Measurements from ENCODE around the gene NCOA3. TPM values are rescaled to one million over a fixed set of nuclear protein-coding genes. Genes with fewer than 3 reads are reported as not detected.

The NCOA3 gene
- total RNA-seq, 1 experiment from 2014 or later, result 60.3 TPM

GRCh38 chr20:47647994-47648393 is 146.3 kb downstream of the NCOA3 start:
- intact Hi-C loops (cut with micrococcal nuclease; ENCODE audit: unreplicated experiment), result no loop called here
- Mint-ChIP-seq H3K9me3 (ENCODE audit: low read depth, unreplicated experiment) (no peaks in the 10 kb centered on the region), H3K4me3 (ENCODE audit: low read depth, unreplicated experiment) (no peak overlapping the region), H3K27me3 (ENCODE audit: unreplicated experiment) (no peaks in the 10 kb centered on the region), H3K27ac (ENCODE audit: unreplicated experiment) (no peak overlapping the region), H3K4me1 (ENCODE audit: low read depth, unreplicated experiment) (no peaks in the 10 kb centered on the region), H3K36me3 (ENCODE audit: insufficient read depth, unreplicated experiment) (peaks cover 70% of the 10 kb centered on the region)
- no peak for DNase-seq
- CTCF ChIA-PET, result interaction anchor here (1.0 kb wide), 1 partner anchor 77 kb away, joined by 5 read pairs; no protein-coding TSS in a partner anchor
- TF ChIP-seq CTCF (IDR thresholded peaks at IDR 0.05; ENCODE audit: unreplicated experiment), result no peak
- BruUV-seq (replicated peaks), result no TSS peak

GRCh38 chr20:47648943-47649342 is 147.3 kb downstream of the NCOA3 start:
- Mint-ChIP-seq H3K36me3 (ENCODE audit: insufficient read depth, unreplicated experiment) (peaks cover 72% of the 10 kb centered on the region), H3K4me3 (ENCODE audit: low read depth, unreplicated experiment) (no peak overlapping the region), H3K9me3 (ENCODE audit: low read depth, unreplicated experiment) (no peaks in the 10 kb centered on the region), H3K4me1 (ENCODE audit: low read depth, unreplicated experiment) (no peaks in the 10 kb centered on the region), H3K27ac (ENCODE audit: unreplicated experiment) (no peak overlapping the region), H3K27me3 (ENCODE audit: unreplicated experiment) (no peaks in the 10 kb centered on the region)
- CTCF ChIA-PET, result interaction anchor here (0.6 to 1.0 kb wide), 2 partner anchors 78 to 261 kb away, joined by 5 to 6 read pairs; no protein-coding TSS in a partner anchor
- TF ChIP-seq CTCF (IDR thresholded peaks at IDR 0.05; ENCODE audit: unreplicated experiment), result no peak
- intact Hi-C loops (cut with micrococcal nuclease; ENCODE audit: unreplicated experiment), result no loop called here
- DNase-seq, result no peak
- BruUV-seq (replicated peaks), result no TSS peak

GRCh38 chr20:47652301-47652700 is 150.6 kb downstream of the NCOA3 start:
- H3K27me3 Mint-ChIP-seq (ENCODE audit: unreplicated experiment), result no peaks in the 10 kb centered on the region
- H3K4me3 Mint-ChIP-seq (ENCODE audit: low read depth, unreplicated experiment), result no peak overlapping the region
- CTCF ChIA-PET, result no interaction called here
- DNase-seq, result no peak
- H3K36me3 Mint-ChIP-seq (ENCODE audit: insufficient read depth, unreplicated experiment), result peaks cover 67% of the 10 kb centered on the region
- no TSS peak for BruUV-seq (replicated peaks)
- no peaks in the 10 kb centered on the region for H3K4me1 Mint-ChIP-seq (ENCODE audit: low read depth, unreplicated experiment)
- no peak for TF ChIP-seq CTCF (IDR thresholded peaks at IDR 0.05; ENCODE audit: unreplicated experiment)
- H3K9me3 Mint-ChIP-seq (ENCODE audit: low read depth, unreplicated experiment), result no peaks in the 10 kb centered on the region
- intact Hi-C loops (cut with micrococcal nuclease; ENCODE audit: unreplicated experiment), result no loop called here
- no peak overlapping the region for H3K27ac Mint-ChIP-seq (ENCODE audit: unreplicated experiment)

GRCh38 chr20:47652794-47653193 is 151.1 kb downstream of the NCOA3 start:
- Mint-ChIP-seq H3K4me1 (ENCODE audit: low read depth, unreplicated experiment) (no peaks in the 10 kb centered on the region), H3K4me3 (ENCODE audit: low read depth, unreplicated experiment) (no peak overlapping the region), H3K9me3 (ENCODE audit: low read depth, unreplicated experiment) (no peaks in the 10 kb centered on the region), H3K36me3 (ENCODE audit: insufficient read depth, unreplicated experiment) (peaks cover 69% of the 10 kb centered on the region), H3K27me3 (ENCODE audit: unreplicated experiment) (no peaks in the 10 kb centered on the region), H3K27ac (ENCODE audit: unreplicated experiment) (no peak overlapping the region)
- intact Hi-C loops (cut with micrococcal nuclease; ENCODE audit: unreplicated experiment), result no loop called here
- no peak for TF ChIP-seq CTCF (IDR thresholded peaks at IDR 0.05; ENCODE audit: unreplicated experiment)
- BruUV-seq (replicated peaks), result no TSS peak
- CTCF ChIA-PET, result interaction anchor here (0.7 kb wide), 1 partner anchor 232 kb away, joined by 5 read pairs; no protein-coding TSS in a partner anchor
- no peak for DNase-seq
